Stimulated activated CD8-positive, alpha-beta memory T cell treated with anti-CD3 and anti-CD28 coated beads, Interleukin-2, amount 100 ng/mL, for 48 hours (primary cell): ENCODE data around the gene EVX1.

Source experiments
- DNase-seq, 2 donors: peaks; one replicate each; pipeline ENCODE4 v3.0.0-alpha.2; 2020; ENCODE audit warnings: low read depth in 2 of 2

Gene EVX1

DNA sequence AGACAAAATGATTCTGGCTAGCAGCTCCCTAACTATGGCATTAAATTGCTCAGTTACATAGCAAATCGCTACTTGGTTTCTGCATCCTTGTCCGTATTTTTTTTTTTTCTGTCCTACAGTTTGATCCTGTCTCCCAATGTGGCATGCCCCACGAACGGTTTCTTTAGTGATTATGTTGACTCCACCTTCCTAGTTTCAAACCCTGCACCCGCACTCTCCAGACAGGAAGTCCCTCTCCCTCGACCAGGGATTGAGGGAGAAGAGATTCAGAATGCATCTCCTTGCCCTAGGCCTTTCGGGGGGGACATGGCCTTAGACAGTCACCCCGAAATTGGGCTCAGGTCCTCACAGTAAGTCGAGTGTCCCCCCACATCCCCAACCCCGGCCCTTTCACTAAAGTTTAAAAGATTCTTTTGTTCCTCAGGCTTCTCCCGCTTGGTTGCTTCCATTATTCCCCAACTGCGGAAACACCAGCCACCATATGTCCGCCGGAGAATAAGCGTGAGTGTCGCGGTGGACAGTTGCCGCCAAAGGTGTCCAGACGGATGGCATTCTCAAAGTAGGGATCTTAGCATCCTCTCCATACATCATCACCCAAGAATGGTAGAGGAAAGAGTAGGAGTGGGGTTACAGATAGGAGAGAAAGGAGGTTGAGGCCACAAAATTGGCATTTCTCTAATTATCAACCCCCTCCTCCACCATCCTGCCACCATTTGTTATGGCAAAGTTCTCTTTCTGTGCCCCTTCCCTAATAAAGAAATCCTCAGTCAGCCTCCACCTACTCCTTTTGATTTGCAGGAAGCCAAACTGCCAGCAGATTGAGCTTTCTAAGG, 7.3 kb downstream of the EVX1 start:
- no peak for DNase-seq

DNA sequence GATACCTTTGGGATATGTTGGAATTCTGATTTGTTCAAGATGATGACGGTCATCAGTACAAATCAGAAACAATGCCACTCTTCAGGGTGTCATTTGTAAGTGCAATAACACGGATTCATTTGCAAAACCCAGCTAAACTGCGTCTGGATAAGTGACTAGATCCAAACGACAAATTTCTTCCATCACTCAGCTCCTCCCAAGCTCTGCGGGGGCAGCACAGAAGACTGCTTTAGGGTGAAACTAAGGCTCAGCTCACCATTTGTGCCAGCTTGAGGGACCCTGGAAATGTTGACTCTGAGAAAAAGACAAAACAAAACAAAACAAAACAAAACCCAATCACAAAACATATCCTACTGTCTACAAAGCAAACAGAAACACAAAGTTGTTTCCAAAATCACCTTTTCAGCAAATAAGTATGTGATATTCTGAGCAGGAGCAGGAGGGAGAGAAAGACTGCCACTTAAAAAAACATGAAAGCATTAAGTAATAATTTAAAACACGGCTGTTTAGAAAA, 8.0 kb downstream of the EVX1 start:
- DNase-seq, result no peak

DNA sequence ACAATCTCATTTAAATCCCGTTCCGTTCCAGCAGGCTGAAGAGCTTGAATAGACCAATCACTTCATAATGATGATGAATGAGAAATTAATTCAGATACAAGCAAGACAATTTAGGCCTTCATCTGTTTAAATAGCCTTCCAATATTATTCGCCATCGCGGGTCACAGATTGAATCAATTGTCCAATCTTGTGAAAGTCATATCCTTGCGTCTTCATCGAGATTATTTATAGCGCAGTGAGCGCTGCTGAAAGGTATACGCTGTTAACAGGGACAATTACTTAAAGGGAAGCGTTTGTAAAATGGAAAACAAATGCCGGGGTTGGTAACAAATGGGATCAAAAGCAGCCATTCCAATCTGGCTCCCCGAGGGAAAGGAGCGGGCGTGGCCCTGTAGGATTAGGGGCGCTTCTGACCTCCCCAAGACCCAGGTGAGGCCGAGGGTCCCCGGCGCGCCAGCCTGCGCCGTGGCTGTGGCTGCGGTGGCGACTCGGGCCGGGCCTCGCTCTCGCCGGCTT, 8.6 kb downstream of the EVX1 start:
- no peak for DNase-seq

DNA sequence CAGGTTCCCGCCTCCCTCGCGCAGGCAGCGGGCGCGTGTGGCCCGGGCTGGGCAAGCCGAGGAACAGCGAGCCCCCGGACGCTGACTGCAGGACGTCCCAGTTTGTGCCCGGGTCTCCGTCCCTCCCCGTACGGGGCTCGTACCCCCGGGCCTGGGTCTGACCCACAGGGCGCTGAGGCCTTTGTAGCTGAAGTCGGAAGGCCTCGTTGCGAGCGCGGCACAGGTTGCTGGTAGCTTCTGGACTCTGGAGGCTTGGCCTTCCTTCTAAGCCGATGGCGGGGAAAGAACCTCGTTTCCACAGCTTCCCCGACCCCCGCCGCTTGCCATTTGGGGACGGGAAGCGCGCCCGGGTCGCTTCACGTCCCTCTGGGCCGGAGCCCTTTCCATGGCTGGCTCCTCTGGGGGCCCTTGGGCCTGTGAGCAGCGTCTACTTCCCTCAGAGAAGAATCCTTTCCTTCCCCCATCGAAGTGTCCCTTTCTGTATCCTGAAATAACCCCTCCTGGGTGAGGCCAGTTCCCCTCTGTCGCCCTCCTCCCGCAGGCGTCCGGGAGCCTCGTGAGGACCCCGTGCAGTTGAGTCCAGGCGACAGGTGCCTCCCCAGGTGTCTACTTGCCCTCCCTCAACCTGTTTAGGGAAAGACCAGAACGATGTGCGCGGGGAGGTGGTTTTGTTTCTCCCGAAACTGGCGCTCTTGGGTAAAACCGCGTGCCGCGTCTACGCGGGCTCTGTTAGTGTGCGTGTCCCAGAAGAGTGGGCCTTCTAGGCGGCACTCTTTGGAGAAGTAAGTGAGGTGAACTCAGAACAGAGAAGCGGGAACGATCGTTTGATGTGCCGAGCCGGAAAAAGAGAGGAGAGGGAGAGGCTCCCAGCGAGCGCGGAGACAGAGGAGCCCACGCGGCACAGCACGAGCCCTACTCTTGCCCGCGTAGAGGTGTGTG, 9.3 kb downstream of the EVX1 start:
- DNase-seq, result no peak

DNA sequence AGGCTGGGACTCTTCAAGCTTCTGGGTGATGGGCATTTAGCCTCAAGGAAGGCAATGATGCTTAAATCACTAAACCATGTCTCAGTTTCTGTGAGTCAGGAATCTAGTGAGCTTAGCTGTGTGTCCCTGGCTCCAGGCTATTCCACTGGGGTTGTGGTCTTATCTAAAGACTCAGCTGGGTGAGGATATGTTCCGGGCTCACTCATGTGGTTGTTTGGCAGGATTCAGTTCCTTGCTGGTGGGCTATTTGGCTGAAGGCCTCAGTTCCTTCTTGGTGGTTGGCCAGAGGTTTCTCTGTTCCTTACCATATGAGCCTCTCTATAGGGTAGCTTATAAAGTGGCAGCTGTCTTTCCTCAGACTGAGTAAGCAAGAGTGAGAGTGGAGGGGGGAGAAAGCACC, 12.0 kb downstream of the EVX1 start:
- DNase-seq, result no peak

DNA sequence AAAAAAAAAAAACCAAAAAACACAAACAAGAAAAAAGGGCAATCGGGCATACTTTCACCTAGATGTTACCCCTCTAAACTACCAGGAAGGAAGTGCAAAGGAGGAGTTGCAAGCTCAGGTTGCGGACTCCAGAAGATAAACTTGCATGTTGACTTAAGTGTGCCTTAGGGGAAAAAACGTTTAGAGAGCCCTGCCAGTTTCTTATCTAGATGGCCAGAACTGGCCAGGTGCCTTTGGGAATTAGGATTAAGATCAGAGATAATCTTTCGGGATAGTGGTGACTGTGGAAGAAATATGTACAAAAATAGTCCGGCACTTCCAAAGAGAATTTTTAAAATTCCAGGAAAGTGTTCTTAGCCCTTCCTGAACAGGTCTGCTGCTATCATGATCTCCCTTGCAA, 17.6 kb downstream of the EVX1 start:
- DNase-seq, result no peak

DNA sequence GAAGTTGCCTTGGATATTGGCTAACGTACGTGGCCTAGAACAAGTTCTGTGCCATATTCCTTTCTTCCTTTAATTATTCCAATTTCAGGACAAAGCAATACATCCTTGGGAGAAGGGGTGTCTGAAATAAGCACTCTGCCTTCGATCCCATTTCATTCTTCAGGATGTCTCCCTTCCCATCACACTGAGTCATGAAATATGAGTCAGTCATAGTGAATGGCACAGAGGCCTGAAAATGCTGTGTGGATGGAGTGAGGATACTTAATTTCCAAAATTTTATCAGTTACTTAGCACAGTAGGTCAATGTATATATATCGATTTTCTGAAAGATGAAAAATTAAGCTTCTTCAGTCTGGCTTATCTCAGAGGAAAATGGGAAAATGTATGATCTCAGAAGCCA, 19.5 kb downstream of the EVX1 start:
- no peak for DNase-seq

DNA sequence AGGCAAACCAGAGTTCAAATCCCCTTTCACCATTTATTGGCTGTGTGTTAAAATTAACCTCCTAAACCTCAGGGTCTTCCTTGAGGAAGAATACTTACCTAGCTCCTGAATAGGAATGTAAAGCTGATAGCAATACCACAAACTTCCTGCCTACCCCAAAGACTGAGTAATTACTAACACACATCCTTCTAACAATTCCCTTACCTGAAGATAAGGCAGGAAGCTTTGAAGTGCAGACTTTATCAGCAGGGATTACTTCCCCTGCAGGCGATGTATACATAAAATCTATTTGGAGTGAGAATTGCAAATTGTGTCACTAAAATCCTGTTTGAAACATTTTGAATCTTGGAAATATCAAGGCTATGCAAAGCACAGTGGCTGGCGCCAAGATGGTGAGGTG, 21.2 kb downstream of the EVX1 start:
- DNase-seq, result no peak

DNA sequence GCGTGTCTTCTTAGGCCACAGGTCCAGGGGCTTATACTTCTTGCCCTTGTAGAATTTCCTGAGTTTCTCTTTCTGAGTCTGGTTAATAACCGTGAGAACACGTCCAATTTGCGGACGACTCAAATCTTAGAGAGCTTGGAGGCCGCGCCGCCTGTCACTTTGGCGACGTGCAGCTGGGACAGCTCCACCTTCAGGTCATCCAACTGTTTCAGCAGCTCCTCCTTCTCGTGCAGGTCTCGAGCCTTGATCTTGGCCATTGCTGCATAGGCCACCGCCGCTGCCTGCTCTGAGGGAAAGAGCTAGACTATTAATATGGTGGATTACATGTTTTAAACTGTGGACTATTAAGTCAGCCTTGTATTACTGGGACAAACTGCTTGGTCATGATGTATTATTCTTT, 26.9 kb downstream of the EVX1 start:
- DNase-seq, result no peak

DNA sequence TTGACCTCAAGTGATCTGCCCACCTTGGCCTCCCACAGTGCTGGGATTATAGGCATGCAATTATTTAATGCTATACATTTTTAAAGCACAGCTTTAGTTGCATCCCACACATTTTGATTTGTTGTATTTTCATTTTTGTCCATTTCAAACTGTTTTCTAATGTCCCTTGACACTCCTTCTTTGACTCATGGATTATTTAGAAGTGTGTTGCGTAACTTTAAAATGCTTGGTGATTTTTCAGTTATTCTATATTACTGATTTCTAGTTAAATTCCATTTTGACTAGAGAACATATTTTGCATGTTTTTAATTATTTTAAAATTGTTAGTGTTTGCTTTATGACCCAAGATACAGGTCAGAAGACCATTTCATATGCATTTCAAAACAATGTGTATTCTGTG, 28.8 kb downstream of the EVX1 start:
- no peak for DNase-seq

DNA sequence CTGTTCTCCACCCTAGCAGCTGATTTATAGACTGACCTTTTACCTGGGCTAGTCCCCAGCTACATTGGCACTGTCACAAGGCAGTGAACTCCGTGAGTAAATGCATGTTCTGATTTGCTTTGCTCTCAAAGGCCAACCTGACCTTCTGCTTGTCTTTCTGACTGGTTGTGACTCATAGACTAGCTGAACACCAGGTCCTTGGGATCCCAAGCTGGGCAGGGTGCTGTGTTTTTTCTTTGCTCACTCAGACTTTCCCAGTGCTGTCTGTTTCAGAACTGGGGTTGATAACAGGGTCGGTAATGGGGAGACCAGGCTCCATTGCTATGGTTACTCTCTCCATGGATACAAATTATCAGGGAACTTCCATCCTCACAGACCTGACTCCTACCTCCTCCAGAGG, 35.0 kb downstream of the EVX1 start:
- DNase-seq, result no peak

DNA sequence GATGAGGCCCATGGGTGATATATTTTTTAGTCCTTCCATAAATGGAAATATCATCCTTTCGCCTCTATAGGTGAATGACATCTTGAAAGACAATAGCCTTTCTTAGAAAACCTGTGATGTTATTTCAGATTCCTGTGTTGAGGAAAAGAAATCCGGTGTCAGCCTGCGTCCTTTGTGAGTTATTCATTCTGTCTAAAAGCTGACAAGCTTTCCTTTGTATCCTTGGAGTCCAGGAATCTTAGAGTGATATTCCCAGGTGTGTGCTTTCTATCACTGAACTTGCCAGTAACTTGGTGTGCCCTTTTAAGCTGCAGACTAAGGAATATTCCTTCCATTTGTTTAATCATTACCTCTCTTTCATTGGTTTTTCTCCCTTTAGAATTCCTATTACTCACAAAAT, 41.0 kb downstream of the EVX1 start:
- no peak for DNase-seq

DNA sequence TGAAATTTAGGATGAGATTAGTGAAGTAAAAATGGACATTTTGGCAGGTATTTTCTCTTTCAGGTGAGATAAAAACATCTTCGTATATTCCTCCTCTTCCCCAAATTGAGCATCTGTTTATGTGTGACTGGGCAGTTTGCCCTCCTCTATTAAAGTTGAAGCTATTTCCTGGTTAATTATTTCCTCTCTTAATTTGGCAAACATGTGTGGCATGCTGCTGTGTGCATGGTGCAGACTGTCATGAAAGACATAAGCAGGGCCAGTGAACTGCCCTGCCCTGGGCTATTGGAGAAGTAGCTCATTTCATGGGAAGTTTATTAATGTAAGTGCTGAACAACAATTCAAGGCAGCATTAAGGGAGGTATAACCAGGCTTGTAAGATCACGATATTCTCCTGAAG, 52.6 kb downstream of the EVX1 start:
- DNase-seq, result no peak

DNA sequence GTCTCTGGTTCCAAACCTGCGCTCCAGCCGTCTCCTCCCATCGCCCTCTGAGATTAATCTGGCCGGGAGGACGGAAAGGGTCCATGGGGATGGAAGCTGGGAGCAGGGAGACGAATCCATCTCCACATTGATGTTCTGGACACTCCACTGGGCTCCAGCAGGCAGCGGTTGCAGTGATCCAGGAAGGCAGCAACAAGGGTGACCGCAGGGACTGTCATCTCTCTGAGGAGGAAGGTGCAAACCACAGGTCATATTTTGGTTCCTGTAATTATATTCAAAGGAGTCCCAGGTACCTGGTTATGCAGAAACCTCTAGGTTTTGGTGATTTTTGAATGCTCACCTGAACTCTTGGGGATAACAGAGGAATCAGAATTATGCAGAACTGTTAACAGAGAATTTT, 54.8 kb downstream of the EVX1 start:
- DNase-seq, result no peak
